Calu3 (cell line): ENCODE results near the gene UTP3. TPM values are rescaled to one million over a fixed set of nuclear protein-coding genes. Genes with fewer than 3 reads are reported as not detected.

ENCODE experiments used
- BruUV-seq: library from RNA; stranded (reverse); fragments of 400-500 nt; replicated peaks from 2 replicates; lab custom pipeline; 2021; lab: Mats Ljungman, UMichigan
- CTCF ChIA-PET: fragments of 300-600 bp; sonication (Branson Sonifier 250); formaldehyde crosslinking; loops from one replicate; lab custom pipeline; 2022; ENCODE audit warnings: antibody characterized with exemption; lab: Charles Lee
- DNase-seq: peaks from one replicate; pipeline ENCODE4 v3.0.0; 2022
- H3K27ac Mint-ChIP-seq: one replicate; pipeline ENCODE4 v1.8.0; 2022; ENCODE audit warnings: mixed read lengths; ENCODE audit not compliant: unreplicated experiment
- H3K27me3 Mint-ChIP-seq: one replicate; pipeline ENCODE4 v1.8.0; 2022; ENCODE audit warnings: mixed read lengths; ENCODE audit not compliant: unreplicated experiment
- H3K36me3 Mint-ChIP-seq: one replicate; pipeline ENCODE4 v1.8.0; 2022; ENCODE audit warnings: mild to moderate bottlenecking, moderate library complexity, mixed read lengths; ENCODE audit not compliant: insufficient read depth, unreplicated experiment
- H3K4me1 Mint-ChIP-seq: one replicate; pipeline ENCODE4 v1.8.0; 2022; ENCODE audit warnings: mild to moderate bottlenecking, low read depth, mixed read lengths; ENCODE audit not compliant: unreplicated experiment
- H3K4me3 Mint-ChIP-seq: one replicate; pipeline ENCODE4 v1.8.0; 2022; ENCODE audit warnings: mild to moderate bottlenecking, low read depth, moderate library complexity, mixed read lengths; ENCODE audit not compliant: unreplicated experiment
- H3K9me3 Mint-ChIP-seq: one replicate; pipeline ENCODE4 v1.8.0; 2022; ENCODE audit warnings: low read depth, mixed read lengths; ENCODE audit not compliant: unreplicated experiment
- CTCF ChIP-seq: fragments of 200-600 bp; IDR thresholded peaks from one replicate; pipeline ENCODE4 v1.8.0; 2022; ENCODE audit warnings: antibody characterized with exemption; ENCODE audit not compliant: unreplicated experiment
- intact Hi-C: fragments of 100-400 bp; cut with micrococcal nuclease; formaldehyde crosslinking; loops from one replicate; pipeline ENCODE4 v1.10.0; 2022; ENCODE audit not compliant: unreplicated experiment
- total RNA-seq: library from RNA; stranded (reverse); gene quantifications from 2 replicates; pipeline ENCODE4 v1.2.3, GENCODE V29; 2022

The UTP3 gene
- total RNA-seq, 1 experiment from 2014 or later = 22.2 TPM

- Mint-ChIP-seq H3K9me3 (no peaks in the 10 kb centered on the region), H3K36me3 (peaks cover 4% of the 10 kb centered on the region), H3K4me1 (peaks cover 20% of the 10 kb centered on the region), H3K27me3 (no peaks in the 10 kb centered on the region), H3K27ac (no peak overlapping the region), H3K4me3 (no peak overlapping the region)
- no peak for TF ChIP-seq CTCF
- CTCF ChIA-PET = no interaction called here
- intact Hi-C loops = no loop called here
- no peak for DNase-seq
- no TSS peak for BruUV-seq
Measured at GRCh38 chr4:70674191-70674590, 14.1 kb upstream of the UTP3 start.

GRCh38 chr4:70674731-70675130 is 13.6 kb upstream of the UTP3 start:
- Mint-ChIP-seq H3K4me3 (no peak overlapping the region), H3K27me3 (no peaks in the 10 kb centered on the region), H3K4me1 (peaks cover 19% of the 10 kb centered on the region), H3K9me3 (no peaks in the 10 kb centered on the region), H3K27ac (no peak overlapping the region), H3K36me3 (peaks cover 4% of the 10 kb centered on the region)
- intact Hi-C loops = no loop called here
- CTCF ChIA-PET = no interaction called here
- TF ChIP-seq CTCF = no peak
- no peak for DNase-seq
- no TSS peak for BruUV-seq

GRCh38 chr4:70676554-70677090 is 11.7 kb upstream of the UTP3 start:
- DNase-seq = no peak
- CTCF ChIA-PET = no interaction called here
- intact Hi-C loops = no loop called here
- no peaks in the 10 kb centered on the region for H3K4me1 Mint-ChIP-seq
- H3K36me3 Mint-ChIP-seq = no peaks in the 10 kb centered on the region
- no peak for TF ChIP-seq CTCF
- no peak overlapping the region for H3K4me3 Mint-ChIP-seq
- H3K9me3 Mint-ChIP-seq = no peaks in the 10 kb centered on the region
- BruUV-seq = no TSS peak
- H3K27me3 Mint-ChIP-seq = no peaks in the 10 kb centered on the region
- H3K27ac Mint-ChIP-seq = no peak overlapping the region

GRCh38 chr4:70678383-70678999 is 9.8 kb upstream of the UTP3 start:
- intact Hi-C loops = no loop called here
- H3K27me3 Mint-ChIP-seq = no peaks in the 10 kb centered on the region
- no peak overlapping the region for H3K4me3 Mint-ChIP-seq
- no TSS peak for BruUV-seq
- no peaks in the 10 kb centered on the region for H3K36me3 Mint-ChIP-seq
- no peaks in the 10 kb centered on the region for H3K9me3 Mint-ChIP-seq
- TF ChIP-seq CTCF = no peak
- no peak overlapping the region for H3K27ac Mint-ChIP-seq
- H3K4me1 Mint-ChIP-seq = no peaks in the 10 kb centered on the region
- DNase-seq = no peak
- CTCF ChIA-PET = no interaction called here
